Activated B cell treated with CpG ODN at 0.5 μM for 24 hours (primary cell): ENCODE results near the gene KLHL35. TPM values are rescaled to one million over a fixed set of nuclear protein-coding genes. Genes with fewer than 3 reads are reported as not detected.

ENCODE experiments used
- ATAC-seq: fragments of 200-7000 bp; cut with Tn5 transposase; one replicate; pipeline ENCODE4 v1.10.0; 2021; ENCODE audit warnings: low read depth, mild to moderate bottlenecking, moderate library complexity
- CTCF ChIA-PET: fragments of 350-600 bp; sonication (Branson Sonifier 250); formaldehyde crosslinking; loops from one replicate; lab custom pipeline; 2021; ENCODE audit warnings: antibody characterized with exemption; lab: Charles Lee
- POLR2A ChIA-PET: fragments of 350-600 bp; sonication (Branson Sonifier 250); formaldehyde crosslinking; loops from one replicate; lab custom pipeline; 2021; ENCODE audit warnings: antibody characterized with exemption; lab: Charles Lee
- DNase-seq: peaks from one replicate; pipeline ENCODE4 v3.0.0; 2022
- H3K27ac Mint-ChIP-seq: one replicate; pipeline ENCODE4 v1.8.0; 2020; ENCODE audit warnings: mixed read lengths
- H3K27me3 Mint-ChIP-seq: one replicate; pipeline ENCODE4 v1.8.0; 2021; ENCODE audit warnings: mixed read lengths
- H3K36me3 Mint-ChIP-seq: one replicate; pipeline ENCODE4 v1.8.0; 2021; ENCODE audit warnings: low read depth, mixed read lengths
- H3K4me1 Mint-ChIP-seq: one replicate; pipeline ENCODE4 v1.8.0; 2021; ENCODE audit warnings: mixed read lengths
- H3K4me3 Mint-ChIP-seq: one replicate; pipeline ENCODE4 v1.8.0; 2020; ENCODE audit warnings: mild to moderate bottlenecking, mixed read lengths
- H3K9me3 Mint-ChIP-seq: one replicate; pipeline ENCODE4 v1.8.0; 2020; ENCODE audit warnings: mixed read lengths
- CTCF ChIP-seq: fragments of 200-600 bp; IDR thresholded peaks from one replicate; pipeline ENCODE4 v1.8.0; 2022; ENCODE audit warnings: antibody characterized with exemption, mild to moderate bottlenecking
- intact Hi-C: fragments of 100-400 bp; cut with micrococcal nuclease; formaldehyde crosslinking; loops from one replicate; pipeline ENCODE4 v1.15.1; 2024
- total RNA-seq: library from RNA; stranded (reverse); gene quantifications from 2 replicates; pipeline ENCODE4 v1.2.3, GENCODE V29; 2022

KLHL35 gene
- total RNA-seq, 1 donor from 2014 or later: 0.11 TPM

GRCh38 chr11:75479597-75480145, 46.7 kb upstream of the KLHL35 start:
- ChIA-PET POLR2A (no interaction called here), CTCF (no interaction called here)
- no peak for TF ChIP-seq CTCF
- H3K4me1 Mint-ChIP-seq: peaks cover 11% of the 10 kb centered on the region
- ATAC-seq: no peak
- DNase-seq: no peak
- H3K27ac Mint-ChIP-seq: no peak overlapping the region
- intact Hi-C loops: loop anchor here (5.0 kb wide), 1 partner anchor 43 kb away; no protein-coding TSS in a partner anchor
- H3K27me3 Mint-ChIP-seq: no peaks in the 10 kb centered on the region
- no peaks in the 10 kb centered on the region for H3K9me3 Mint-ChIP-seq
- no peaks in the 10 kb centered on the region for H3K36me3 Mint-ChIP-seq
- no peak overlapping the region for H3K4me3 Mint-ChIP-seq

- POLR2A ChIA-PET: no interaction called here
- CTCF ChIA-PET: no interaction called here
- DNase-seq (no peak), ATAC-seq (no peak)
- H3K27ac Mint-ChIP-seq: no peak overlapping the region
- no peak overlapping the region for H3K4me3 Mint-ChIP-seq
- no peaks in the 10 kb centered on the region for H3K9me3 Mint-ChIP-seq
- intact Hi-C loops: loop anchor here (5.0 kb wide), 1 partner anchor 43 kb away; no protein-coding TSS in a partner anchor
- H3K4me1 Mint-ChIP-seq: peaks cover 11% of the 10 kb centered on the region
- no peaks in the 10 kb centered on the region for H3K27me3 Mint-ChIP-seq
- TF ChIP-seq CTCF: no peak
- H3K36me3 Mint-ChIP-seq: no peaks in the 10 kb centered on the region
These were observed 46.0 kb upstream of the KLHL35 start for GRCh38 chr11:75478783-75479596.

GRCh38 chr11:75477614-75477935, 44.6 kb upstream of the KLHL35 start:
- TF ChIP-seq CTCF: no peak
- CTCF ChIA-PET: no interaction called here
- H3K27me3 Mint-ChIP-seq: no peaks in the 10 kb centered on the region
- H3K9me3 Mint-ChIP-seq: no peaks in the 10 kb centered on the region
- POLR2A ChIA-PET: no interaction called here
- intact Hi-C loops: loop anchor here (5.0 kb wide), 1 partner anchor 45 kb away; no protein-coding TSS in a partner anchor
- no peak for DNase-seq
- ATAC-seq: no peak
- H3K27ac Mint-ChIP-seq: no peak overlapping the region
- peaks cover 11% of the 10 kb centered on the region for H3K4me1 Mint-ChIP-seq
- peaks cover 6% of the 10 kb centered on the region for H3K36me3 Mint-ChIP-seq
- H3K4me3 Mint-ChIP-seq: no peak overlapping the region

GRCh38 chr11:75476739-75477613, 44.0 kb upstream of the KLHL35 start:
- ChIA-PET POLR2A (no interaction called here), CTCF (no interaction called here)
- Mint-ChIP-seq H3K36me3 (peaks cover 9% of the 10 kb centered on the region), H3K27ac (no peak overlapping the region), H3K27me3 (no peaks in the 10 kb centered on the region), H3K9me3 (no peaks in the 10 kb centered on the region), H3K4me3 (no peak overlapping the region), H3K4me1 (peaks cover 11% of the 10 kb centered on the region)
- no peak for ATAC-seq
- TF ChIP-seq CTCF: no peak
- intact Hi-C loops: loop anchor here (5.0 kb wide), 1 partner anchor 45 kb away; no protein-coding TSS in a partner anchor
- no peak for DNase-seq
